SKM-1 (cell line): ENCODE results near the gene POU2F1.
A peak's percentile ranks its signal among the peaks of the same experiment; 100 is the strongest.

Source experiments
- DNase-seq: peaks from one replicate; lab custom pipeline; 2025; ENCODE audit not compliant: unreplicated experiment; lab: John Stamatoyannopoulos, UW

Gene POU2F1

DNA sequence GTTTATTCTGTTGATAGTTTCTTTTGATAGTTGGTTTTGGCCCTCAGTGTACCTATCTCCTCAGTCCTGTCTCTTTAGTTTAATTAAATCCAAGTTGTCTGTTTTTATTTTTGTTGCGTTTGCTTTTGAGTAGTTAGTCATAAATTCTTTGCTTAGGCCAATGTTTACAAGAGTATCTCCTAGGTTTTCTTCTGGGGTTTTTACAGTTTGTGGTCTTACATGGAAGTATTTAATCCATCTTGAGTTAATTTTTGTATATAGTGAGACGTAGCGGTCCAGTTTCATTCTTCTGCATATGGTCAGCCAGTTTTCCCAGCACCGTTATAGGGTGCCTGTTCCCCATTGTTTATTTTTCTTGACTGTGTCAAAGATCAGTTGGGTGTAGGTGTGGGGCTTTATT, 139.4 kb downstream of the POU2F1 start:
- no peak for DNase-seq

DNA sequence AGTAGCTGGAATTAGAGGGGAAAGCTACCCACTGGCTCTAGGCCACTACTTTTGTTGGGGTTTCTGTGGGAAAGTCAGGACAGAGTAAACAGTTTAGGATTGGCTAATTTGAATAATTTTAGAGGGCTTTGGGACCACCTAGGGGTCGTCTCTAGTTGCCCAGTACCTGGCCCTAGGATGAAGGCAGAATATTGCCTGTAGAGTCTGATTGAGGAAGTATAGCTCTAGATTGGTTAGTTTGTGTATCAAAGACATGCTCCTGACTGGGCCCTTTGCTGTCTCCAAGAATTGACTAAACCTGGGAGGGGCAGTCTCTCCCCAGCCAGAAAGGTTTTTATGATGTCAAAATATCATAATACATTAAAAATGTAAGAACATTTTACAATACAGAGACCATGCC, 142.0 kb downstream of the POU2F1 start:
- DNase-seq: no peak

DNA sequence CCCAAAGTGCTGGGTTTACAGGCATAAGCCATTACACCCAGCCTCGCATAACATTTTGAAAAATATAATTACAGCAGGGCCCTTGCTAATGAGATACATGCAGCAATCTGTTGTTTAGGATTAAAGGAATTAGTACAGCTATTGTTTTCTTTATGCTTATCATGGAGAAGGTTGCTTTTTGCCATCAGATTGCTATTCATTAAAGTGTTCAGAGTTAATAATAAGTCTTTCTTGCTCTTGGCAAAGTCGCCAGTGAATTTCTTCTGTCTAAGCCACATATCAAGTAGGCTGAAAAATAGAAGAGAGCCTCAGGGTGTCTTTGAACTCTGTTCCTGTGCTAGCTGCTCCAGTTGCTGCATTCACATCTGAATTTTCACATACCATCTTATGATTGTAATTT, 144.1 kb downstream of the POU2F1 start:
- no peak for DNase-seq

GRCh38 chr1:167365360-167365759, 144.7 kb downstream of the POU2F1 start:
- no peak for DNase-seq

- no peak for DNase-seq
Observed at GRCh38 chr1:167367705-167368104, 147.0 kb downstream of the POU2F1 start.

DNA sequence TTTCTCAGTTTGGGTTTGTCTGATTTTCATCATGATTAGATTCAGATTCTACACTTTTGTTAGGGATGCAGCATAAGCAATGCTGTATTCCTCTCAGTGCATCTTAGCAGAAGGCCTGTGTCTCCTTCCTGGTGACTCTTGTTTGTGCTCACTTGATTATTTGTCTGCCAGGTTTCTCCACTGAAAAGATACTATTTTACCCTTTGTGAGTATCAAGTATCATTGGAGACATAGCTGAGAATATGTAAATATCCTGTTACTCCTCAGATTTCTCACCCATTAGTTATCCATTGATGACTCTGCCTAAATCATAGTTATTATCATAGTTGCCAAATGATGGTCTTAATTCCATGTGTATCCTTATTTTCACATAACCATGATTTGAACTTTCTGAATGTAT, 148.5 kb downstream of the POU2F1 start:
- no peak for DNase-seq

- DNase-seq: no peak
Observed at GRCh38 chr1:167369933-167370332, 149.2 kb downstream of the POU2F1 start.

- no peak for DNase-seq
Observed at GRCh38 chr1:167371030-167371429, 150.3 kb downstream of the POU2F1 start.

DNA sequence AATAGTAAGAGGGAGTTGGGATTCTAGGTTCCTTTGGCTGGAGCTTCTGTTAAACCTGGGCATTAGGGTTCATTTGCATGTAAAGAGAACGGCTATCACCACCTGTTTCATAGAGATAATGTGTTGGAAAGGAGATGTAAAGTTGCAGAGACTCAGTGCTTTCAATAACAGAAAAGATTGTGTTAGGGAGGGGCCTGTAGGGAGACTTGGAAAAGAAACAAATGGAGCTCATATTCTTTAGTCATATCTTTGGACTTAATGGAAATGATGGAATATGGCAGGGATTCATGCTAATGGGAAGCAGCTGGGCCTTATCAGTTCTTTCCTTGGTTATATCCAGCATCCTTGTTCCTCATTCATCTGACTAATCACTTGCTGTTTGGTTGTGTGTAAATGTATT, 152.7 kb downstream of the POU2F1 start:
- DNase-seq: no peak

GRCh38 chr1:167373986-167374385, 153.3 kb downstream of the POU2F1 start:
- DNase-seq: no peak

DNA sequence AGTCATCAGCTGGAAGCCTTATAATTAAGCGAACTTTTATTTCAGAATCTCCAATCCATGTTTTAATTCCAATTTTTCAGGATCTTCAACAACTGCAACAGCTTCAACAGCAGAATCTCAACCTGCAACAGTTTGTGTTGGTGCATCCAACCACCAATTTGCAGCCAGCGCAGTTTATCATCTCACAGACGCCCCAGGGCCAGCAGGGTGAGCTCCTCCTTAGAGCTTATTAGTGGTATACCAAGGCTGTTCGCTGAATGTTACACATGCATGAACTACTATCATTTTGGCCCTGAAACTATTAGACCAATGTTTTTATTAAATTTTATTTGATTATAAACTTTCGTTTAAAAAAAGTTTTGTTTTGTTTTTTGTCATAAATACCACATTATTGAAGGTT, 155.3 kb downstream of the POU2F1 start:
- no peak for DNase-seq

- no peak for DNase-seq
Observed at GRCh38 chr1:167387251-167387910, 166.7 kb downstream of the POU2F1 start.

DNA sequence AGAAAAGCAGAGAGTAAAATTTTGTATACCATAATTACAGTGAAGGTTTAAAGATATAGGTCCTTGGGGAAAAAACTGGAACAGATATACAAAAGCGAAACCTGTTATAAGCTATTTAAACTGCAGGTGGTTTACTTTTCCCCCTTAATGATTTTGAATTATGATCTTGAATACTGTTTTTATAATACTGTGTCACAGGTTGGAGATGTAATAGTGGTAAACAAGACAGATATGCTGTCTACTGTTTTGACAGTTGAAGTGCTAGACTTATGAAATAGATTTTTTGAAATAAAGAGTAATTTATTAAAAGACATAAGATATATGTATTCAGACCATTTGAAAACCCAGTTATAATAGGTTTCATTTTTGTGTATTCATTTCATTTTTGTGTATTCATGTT, 168.3 kb downstream of the POU2F1 start:
- DNase-seq: no peak

DNA sequence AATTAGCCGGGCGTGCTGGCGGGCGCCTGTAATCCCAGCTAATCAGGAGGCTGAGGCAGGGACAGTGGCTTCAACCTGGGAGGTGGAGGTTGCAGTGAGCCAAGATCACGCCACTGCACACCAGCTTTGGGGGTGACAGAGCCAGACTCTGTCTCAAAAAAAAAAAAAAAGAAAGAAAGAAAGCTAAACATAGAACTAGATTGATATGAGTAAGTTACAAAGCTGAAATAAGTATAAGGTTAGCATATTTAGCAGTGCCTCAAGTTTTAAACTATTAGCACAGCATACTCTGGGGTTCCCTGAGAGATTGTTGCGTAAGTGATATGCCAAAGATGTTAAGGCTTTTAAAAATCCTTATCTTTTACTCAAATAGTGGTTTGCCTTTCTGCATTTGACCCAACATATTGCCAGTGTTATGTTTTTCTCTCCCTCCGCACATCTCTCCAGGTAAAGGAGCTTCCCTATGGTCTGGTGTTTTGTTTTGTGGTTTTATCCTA, 171.6 kb downstream of the POU2F1 start:
- DNase-seq: no peak

DNA sequence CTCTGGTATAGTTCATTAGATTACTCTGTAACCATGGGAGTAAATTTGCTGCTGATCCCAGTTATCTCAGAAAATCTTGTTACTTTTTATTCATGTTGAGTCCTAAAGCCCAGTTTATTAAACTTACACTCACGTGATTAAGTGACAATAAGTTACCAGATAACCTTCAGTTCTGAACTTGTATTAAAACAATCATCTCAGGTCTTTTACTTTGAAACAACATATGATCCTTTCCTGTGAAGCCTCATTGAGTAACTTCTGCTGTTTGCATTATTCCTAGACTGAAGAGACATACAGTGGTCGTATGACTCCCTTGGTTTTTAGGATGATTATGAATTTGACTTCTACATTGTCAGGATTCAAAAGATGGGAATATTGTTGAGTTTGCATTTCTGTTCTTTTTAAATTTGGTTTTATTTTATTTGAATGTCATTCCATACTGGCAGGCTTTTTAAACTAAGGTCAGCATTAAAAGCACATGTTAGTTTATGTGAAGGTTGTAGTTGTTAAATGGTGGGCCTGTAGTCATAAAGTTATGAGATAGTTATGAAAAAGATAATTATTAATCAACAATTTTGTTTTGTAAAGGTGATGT, 179.8 kb downstream of the POU2F1 start:
- no peak for DNase-seq

DNA sequence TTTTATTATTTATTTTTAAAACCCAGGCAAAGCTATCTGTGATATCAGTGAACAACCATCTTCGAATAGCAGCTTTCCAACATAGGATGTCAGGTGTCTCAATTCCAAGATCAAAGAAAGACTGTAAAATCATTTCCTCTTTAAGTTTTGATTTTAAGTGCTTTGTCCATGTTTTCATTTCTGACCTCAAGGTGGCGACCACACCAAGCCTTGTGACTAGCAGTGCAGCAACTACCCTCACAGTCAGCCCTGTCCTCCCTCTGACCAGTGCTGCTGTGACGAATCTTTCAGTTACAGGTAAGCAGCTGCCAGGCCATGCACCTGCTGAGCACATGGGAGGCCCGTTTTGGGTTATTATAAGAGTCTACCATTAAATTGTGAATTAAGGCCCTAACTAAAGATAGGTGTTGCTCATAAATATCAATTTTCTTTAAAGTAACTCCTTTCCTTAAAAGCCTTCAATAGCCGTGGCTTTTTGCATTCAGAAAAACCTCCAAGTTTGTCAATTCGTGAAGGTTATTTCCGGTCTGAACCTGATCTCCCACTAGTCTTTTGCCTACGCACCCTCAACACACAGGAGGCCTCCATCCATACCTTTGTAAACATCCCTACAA, 180.7 kb downstream of the POU2F1 start:
- DNase-seq: peak; percentile 63

- no peak for DNase-seq
Observed at GRCh38 chr1:167404161-167404888, 183.6 kb downstream of the POU2F1 start.

GRCh38 chr1:167404908-167405307, 184.2 kb downstream of the POU2F1 start:
- no peak for DNase-seq

DNA sequence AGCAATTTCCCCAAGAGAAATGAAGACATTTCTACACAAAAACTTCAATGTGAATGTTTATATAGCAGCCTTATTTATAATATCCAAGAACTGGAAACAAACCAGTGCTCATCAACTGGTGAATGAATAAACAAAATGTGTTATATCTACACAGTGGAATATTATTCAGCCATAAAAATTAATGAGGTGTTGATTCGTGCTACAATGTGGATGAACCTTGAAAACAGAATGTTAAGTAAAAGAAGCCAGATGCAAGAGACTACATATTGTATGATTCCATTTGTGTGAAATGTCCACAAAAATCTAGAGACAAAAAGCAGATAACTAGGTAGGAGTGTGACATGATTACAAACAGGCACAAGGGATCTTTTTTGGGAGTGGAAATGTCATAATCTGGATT, 187.7 kb downstream of the POU2F1 start:
- no peak for DNase-seq

DNA sequence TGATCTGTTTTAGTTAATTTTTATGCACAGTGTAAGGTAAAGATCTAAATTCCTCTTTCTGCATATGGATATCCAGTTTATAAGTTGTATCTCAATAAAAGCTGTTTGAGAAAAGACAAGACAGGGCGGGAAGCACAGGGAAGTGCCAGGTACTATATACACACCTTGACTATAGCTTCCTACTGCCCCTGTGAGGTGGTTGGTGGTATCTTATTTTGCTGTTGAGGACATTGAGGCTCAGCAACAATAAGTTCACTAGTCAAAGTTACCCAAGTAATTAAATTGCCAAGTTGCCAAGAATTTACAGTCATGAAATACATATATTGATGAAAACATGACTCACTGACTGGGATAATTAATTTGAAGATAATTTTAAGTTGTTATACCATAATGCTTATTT, 188.5 kb downstream of the POU2F1 start:
- no peak for DNase-seq

DNA sequence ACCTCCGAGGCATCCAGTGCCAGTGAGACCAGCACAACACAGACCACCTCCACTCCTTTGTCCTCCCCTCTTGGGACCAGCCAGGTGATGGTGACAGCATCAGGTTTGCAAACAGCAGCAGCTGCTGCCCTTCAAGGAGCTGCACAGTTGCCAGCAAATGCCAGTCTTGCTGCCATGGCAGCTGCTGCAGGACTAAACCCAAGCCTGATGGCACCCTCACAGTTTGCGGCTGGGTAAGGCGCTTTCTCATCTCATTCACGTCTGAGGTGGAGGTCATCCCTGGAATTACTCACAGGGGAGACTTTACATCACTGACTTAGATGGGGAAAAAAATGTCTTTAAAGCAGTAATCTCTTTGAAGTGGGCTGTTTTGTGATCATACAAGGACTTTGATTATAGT, 191.4 kb downstream of the POU2F1 start:
- DNase-seq: no peak

DNA sequence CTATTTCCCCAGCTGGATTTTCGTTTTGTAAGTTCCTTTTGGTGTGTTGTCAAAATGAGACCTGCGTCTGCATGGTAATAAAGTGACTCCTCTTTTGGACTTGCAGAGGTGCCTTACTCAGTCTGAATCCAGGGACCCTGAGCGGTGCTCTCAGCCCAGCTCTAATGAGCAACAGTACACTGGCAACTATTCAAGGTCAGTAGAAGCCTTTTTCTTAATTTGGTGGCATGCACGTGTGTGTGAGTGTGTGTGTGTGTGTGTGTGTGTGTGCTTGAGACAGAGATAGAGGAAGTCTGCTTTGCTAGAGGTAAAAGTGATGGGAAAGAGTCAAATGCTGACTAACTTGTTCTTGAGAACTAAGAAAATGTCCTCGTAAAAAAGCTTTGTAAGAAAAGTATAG, 192.2 kb downstream of the POU2F1 start:
- DNase-seq: no peak
